HG02763 (cell line): ENCODE results near the gene SPTBN5.
A peak's percentile ranks its signal among the peaks of the same experiment; 100 is the strongest.
"Not testable (repeated sequence)": the region's sequence is repeated elsewhere in the genome, so short reads cannot be mapped to it uniquely, and the experiment has no call there.

ENCODE experiments used
- ATAC-seq: cut with Tn5 transposase; IDR thresholded peaks from one replicate; pipeline ENCODE4 v1.9.1; 2021; ENCODE audit warnings: mild to moderate bottlenecking, moderate library complexity; ENCODE audit not compliant: unreplicated experiment

The SPTBN5 gene

DNA sequence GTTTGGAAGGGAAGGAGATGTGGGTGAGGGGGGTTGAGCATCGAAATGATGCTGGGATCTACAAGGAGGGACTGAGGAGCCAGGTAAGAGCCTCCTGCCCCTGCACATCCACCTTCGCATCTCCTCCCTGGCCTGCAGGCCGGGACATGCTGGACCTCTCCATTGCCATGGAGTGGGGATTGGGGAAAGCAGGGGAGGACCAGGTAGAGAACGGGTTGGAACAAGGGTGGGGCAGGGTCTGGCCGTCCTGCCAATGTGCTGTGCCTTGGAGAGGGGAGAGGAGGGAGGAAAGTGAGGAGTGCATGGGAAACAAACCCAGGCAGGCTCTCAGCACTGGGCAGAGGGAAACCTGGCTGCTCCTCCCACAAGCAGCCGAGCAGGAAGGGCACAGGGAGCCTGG is 44.6 kb downstream of the SPTBN5 start:
- no peak for ATAC-seq

DNA sequence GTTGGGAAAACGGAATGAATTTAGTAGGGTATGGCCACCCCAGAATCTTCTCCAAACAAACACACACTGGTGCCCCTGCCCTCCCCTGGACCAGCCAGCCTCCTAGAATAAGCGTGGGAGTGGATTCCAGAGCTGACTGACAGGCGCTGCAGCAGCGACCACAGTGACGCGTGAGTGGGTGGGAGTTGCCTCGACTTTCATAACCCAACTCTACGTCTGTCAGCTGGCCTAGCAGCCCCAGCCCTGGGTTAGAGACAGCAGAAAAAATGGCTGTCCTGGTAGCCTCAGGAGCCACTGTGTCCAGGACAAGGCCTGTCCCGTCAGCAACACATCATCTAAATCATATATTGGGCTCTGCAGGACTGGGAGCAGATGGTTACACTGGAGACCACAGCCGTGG is 45.2 kb downstream of the SPTBN5 start:
- ATAC-seq = no peak

DNA sequence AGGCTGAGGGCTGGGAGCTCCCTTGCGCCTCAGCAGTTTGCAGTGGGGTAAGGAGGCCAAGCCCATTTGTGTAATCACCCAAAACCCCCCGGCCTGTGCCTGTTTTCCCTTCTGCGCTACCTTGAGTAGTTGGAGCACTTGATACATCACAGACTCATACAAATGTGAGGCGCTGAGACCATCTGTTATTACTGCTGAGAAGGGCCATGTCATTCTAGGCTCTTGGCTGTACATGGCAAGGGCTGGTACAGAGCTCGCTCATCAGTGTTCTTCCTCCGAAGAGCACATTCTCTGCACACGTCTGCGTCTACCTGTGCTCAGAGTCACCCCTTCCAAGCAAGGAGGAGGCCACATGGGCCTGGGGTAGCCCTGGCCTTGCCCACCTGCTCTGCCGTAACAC is 45.9 kb downstream of the SPTBN5 start:
- no peak for ATAC-seq

DNA sequence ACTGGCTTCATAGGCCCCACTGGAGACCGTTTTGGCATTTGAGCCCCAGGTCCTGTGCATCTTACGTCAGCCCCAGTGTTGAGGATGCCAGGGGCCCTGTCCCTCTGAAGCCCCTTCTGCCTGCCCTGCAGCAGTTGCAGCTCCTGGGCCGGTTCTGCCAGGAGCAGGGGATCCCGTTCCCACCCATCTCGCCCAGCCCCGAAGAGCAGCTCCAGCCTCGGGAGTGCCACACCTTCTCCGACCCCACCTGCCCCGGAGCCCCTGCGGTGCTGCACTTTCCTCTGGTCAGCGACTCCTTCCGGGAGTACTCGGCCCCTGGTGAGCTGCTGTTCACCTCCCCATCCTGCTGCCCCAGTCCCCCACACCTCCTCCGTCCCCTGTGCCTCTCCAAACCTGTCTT is 46.6 kb downstream of the SPTBN5 start:
- no peak for ATAC-seq

DNA sequence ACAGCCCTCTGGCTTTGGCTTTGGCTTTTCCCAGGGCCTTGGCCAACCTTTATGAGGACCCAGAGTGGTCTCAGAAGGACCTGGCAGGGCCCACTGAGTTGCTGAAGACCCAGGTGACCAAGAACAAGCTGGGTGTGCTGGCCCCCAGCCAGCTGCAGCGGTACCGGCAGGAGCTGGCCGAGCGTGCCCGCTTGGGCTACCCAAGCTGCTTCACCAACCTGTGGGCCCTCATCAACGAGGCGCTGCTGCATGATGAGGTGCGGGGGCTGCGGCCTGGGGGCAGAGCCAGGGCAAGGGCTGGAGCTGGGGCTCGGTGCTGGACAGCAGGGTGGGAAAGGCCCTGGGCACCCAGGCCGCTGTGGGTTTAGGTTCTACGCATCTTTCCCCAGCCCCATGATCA is 49.0 kb downstream of the SPTBN5 start:
- no peak for ATAC-seq

DNA sequence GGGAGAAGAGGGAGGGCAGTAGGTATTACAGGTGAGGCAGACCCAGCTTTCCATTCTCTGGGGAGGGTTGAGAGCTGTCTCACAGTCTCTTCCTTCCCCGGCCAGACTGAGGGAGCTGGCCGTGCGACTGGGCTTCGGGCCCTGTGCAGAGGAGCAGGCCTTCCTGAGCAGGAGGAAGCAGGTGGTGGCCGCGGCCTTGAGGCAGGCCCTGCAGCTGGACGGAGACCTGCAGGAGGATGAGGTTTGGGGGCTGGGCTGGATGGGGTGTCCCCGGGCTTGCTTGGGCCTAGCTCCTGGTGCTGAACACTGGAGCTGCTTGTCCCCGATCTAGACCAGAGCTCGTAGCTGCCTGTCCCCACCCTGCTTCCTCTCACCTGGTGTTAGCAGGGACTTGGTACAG is 50.3 kb downstream of the SPTBN5 start:
- no peak for ATAC-seq

DNA sequence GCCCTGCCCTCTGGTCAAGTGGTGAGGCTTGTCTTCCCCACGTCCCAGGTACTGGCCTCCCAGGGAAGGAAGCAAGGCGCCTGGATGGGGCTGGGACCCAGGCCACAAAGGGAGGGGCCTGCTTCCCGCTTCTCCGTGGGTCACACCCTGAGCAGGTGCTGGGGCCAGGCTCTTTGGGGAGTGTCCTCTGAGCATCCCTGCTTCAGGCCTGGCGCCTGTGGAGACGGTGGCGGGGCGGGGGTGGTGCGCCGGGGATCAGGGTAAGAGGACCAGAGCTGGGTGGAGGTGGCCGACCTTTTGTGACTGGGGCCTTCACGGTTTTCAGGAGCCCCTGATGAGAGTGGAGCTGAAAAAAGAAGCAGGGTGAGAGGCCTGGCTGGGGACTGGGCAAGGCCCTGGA is 51.6 kb downstream of the SPTBN5 start:
- ATAC-seq = no peak

DNA sequence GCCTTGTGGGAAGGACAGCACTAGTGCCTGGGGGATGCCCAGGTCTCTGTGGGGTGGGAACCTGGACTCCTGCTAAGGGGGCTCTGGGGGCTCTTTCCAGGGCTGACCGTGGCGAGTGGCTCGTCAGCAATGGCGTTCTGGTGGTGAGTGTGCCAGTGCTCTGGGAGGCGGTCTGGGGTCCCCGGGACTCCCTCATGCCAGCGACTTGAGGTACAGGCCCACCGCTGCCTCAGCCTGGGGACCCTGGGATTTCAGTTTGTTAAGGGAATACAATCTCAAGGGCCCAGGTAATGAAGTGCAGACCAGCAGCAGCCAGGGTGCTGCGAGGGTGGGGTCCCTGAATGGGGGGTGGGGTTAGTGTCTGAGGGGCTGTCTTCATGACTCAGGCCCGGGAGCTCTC is 52.7 kb downstream of the SPTBN5 start:
- no peak for ATAC-seq

DNA sequence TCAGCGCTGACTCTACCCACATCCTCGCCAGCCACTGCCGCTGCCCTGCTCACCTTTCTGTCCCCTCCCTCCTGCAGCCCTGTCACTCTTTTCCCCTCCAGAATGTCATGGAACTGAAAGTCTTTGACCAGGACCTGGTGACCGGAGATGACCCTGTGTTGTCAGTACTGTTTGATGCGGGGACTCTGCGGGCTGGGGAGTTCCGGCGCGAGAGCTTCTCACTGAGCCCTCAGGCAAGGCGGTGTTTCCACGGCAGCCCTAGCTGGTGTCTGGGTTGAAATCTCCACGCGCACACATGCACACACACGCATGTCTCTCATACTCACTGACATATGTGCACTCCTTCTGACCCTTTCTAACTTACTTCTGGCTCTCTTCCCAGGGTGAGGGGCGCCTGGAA is 53.2 kb downstream of the SPTBN5 start:
- ATAC-seq = no peak

DNA sequence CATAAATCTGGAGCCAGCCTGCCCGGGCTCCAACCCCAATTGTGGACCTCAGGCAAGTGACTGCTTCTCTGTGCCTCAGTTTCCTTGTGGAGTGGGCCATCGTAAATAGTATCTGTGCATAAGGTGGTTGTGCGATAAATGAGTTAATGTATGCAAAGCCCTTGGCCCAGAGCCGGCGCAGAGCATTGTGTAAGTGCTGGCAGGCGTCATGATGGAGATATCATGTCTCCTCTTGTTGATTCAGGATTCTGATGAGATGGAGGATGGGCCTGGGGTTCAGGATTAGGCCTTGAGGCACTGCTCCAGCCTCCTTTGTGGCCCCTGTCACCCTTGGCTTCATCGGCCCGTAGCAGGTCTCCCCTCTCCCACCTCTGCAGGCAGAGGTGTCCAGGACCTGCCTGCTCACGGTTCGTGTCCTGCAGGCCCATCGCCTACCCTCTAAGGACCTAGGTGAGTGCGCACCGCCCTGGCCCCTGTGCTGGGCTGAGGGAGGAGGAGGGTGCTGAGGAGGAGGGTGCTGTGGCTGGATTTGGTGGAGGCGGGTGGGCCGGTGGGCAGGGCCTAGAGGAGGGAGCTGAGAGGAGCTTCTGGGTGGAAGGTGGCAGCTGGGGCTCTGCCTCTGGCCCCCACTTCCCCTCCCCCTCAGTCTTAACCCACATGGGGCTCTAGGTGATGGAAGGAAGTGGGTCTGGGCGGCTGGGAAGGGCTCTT is 53.9 kb downstream of the SPTBN5 start:
- ATAC-seq = no peak

DNA sequence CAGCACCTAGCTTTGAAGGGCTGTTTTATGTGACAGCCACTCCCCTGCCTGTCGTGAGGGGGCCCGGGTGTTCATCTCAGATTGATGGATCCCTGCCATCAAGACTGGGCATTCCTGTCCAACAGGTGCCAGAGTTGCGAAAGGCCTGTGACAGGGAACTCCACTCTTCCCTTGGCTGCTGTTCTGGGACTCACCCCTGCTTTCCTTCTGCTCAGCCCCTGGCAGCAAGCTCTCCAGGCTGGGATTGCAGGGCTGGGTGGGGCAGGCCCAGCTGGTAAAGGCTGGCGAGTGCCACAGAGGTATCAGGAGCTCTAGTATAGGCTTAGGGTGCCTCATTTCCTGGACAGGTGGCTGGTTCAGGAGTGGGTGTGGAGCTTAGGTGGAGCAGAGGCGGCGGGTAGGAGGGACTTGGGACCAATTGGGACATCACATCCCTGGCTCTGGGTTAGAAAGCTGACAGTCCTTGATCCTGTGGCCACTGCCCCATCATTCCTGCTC is 55.4 kb downstream of the SPTBN5 start, which contains the start of gene PLA2G4B:
PLA2G4B (plus strand) TSS at position 448 of the 498 bp plus-strand sequence. CDS start 67 bp downstream, outside the sequence.
- ATAC-seq = no peak

DNA sequence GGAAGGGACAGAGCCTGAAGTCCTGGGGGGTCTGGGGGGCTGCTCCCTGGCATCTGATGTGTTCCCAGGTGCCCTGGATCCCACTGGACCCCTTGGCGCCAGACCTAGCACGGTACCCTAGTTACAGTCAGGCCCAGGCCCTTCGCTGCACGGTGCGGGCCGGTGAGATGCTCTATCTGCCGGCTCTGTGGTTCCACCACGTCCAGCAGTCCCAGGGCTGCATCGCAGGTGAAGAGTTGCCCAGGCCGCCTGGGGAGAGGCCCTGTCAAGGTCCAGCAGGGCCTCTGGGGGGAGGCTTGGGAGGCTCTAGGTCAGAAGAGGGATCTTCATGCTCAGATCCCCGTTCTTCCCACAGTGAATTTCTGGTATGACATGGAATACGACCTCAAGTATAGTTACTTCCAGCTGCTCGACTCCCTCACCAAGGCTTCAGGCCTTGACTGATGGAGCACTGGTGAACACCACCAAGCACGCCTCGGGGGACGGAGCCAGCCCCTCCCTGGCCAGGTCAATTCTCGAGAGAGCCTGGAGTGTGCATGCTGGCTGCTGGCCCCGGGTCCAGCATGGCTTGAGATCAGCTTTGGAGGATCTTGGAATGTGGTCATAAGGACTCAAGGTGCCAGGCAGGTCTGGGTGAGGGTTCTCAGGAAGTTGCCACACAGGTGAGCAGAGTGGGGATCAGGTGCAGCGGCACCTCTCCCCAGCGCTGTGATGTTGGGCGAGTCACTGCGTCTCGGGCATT is 57.0 kb downstream of the SPTBN5 start:
- ATAC-seq = no peak

DNA sequence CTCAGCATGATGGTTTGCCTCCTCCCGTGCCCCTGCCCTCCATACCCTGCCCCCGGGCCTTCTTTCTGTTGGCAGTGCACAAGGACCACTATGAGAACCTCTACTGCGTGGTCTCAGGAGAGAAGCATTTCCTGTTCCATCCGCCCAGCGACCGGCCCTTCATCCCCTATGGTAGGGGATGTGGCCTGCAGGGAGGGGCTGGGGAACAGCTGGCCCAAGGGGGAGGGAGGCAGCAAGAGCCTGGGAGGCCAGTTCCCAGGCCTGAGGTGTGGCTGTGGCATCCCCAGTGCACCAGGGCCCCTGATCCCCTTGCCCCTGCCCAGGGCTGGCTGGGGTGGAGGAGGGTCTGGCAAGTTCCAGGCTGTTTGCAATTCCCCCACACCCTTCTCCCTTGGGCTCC is 57.8 kb downstream of the SPTBN5 start:
- ATAC-seq = no peak

DNA sequence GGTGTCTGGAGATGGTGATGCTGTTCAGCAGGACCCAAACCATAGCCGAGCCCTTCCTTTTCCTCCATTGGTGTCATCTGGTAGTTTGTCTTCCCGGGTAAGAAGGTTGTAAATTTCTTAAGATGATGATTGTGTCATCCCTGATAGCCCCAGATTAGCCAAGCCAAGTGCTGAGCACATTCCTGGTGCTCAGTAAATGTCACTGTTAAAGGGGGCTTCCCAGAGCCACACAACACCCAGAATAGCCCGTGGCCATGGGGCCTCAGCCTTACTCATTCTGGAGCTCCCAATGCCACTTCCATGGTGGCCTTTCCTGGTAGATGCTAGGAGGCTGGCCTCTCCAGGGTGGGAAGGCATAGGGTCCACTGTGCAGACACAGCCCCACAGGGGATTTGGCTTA is 59.8 kb downstream of the SPTBN5 start:
- no peak for ATAC-seq

DNA sequence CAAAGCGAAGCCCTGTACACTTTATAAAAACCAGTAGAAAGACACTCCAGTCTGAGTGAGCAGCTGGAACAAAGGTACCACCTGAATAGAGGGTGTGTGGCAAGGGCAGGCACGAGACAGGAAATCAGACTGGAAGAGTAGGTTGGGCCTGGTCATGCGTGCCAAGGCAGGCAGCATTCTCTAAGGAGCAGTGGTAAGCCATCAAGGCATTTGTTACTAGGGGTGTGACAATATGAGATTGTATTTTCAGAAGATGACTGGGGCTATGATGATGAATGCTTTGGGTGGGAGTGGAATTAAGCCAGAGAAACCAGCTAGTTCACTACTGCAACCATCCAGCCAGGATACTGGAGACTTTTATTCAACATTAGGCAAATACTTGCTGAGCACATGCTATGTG is 61.0 kb downstream of the SPTBN5 start:
- no peak for ATAC-seq

DNA sequence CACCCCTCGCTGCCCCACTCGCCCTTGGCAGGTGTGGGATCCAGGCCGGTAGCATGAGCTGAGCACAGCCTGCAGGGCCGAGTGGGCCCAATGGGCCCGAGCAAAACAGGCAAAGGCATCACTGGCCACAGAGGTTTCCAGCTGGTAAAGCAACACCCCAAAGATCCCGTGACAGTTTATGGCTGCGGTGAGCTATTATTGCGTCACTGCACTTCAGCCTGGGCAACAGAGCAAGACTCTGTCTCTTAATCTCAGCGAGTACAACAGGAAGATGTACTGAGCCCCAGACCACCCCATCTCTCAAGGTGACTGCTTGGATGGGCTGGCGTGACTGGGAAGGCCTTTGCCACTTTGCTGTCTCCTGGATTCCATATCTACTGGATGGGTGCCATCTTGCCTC is 61.6 kb downstream of the SPTBN5 start:
- no peak for ATAC-seq

DNA sequence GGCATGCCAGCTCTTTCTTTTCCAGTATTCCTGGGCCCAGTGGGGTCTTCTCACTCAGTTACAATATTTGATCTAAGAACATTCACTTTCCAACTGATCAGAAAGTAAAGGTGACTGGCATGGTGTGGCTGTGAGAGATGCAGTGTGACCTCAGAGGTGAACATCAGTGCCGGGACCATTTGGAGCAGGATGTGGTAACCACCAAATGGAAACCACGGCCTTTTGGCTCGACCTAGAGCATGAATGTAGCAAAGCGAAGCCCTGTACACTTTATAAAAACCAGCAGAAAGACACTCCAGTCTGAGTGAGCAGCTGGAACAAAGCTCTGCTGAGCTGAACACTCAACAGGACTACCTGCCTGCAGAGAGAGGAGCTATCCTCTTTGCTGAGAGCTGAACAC is 62.6 kb downstream of the SPTBN5 start:
- ATAC-seq = not testable (repeated sequence)

DNA sequence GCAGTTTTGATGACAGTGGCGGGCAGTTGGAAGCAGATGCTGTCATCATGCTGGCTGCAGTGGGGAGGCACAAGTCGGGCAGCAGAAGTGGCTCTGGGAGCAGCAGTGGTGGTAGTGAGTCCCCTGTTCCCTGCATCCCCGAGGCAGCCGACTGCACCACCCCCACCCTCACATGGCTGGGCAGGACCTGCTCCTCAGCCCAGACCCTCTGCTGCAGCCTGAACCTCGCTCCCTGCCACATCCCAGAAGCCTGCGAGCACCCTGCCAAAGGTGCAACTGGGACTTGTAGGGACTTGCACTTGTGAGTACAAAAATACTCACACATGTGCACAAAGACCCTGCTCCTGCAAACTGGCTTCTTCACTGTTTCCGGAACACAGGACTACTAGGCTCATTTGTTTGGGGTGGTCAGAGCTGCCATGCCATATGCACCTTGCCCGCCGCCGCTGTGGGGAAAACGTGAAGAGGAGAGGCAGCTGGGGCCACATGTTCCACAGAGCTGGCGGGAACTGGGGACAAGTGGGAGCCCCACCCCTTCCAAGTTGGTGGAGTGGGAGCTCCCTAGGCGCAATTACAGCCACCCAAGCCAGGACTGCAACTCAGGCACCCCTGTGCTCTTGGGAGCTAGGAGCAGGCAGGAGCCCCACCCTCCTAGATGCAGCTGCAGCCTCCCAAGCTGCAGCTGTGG is 63.8 kb downstream of the SPTBN5 start:
- ATAC-seq = no peak

DNA sequence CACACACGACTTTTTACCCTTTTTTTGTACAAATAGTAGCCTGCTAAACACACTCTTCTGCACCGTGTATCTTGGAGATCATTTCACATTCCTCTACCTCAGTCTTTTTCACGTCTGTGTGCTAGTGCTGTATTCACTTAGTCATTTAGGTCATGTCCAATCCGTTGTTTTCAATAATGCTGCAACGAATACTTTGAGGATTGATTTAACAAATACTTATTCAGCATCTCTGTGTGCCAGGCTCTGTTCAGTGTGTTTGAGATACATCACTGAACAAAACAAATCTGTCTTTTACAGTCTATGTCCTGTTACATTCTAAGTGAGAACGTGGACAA is 65.1 kb downstream of the SPTBN5 start:
- no peak for ATAC-seq

DNA sequence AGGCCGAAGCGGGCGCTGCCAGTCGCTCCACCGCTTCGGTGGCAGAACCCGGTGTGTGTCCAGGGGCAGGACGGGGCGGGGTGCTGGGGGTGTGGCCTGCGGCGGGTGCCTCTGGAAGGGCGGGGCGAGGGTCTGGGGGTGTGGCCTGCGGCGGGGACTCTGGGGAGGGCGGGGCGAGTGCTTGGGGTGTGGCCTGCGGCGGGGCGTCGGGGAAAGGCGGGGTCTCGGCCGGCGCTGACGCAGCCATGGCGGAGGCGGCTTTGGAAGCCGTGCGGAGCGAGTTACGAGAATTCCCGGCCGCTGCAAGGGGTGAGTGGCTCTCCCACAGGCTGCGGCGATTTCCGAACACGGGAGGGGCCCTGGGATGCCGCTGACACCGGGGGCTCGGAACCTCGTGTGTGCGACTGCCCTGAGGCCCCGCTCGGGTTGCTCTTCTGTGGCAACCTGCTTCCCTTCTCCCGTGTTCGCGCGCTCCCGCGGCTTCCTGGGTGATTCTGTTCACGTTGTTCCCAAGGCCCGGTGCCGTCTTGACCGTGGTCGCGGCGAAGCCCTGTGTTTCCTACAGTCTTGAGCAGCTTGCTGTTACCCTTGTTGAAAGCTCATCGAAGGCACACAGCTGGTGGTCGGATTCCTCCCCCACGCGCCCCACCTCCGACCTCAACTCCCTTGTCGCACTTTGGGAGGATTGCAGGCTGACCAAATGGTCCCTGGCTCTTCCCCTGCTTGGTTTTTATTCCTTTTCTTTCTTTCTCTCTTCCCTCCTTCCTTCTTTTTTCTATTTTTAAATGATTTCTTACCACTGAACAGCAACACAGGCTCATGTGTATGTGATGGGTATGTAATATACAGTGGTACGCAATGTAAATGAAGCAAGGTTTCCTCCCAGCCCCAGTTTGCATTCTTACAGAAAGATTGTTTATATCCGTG is 65.7 kb downstream of the SPTBN5 start, which contains the start of gene JMJD7:
JMJD7 (plus strand) TSS at position 213 of the 927 bp plus-strand sequence; CDS start at position 246, 33 bp downstream.
- peak; percentile 57 for ATAC-seq
